ENCODE data around the gene TXNDC2. TPM values are rescaled to one million over a fixed set of nuclear protein-coding genes. Genes with fewer than 3 reads are reported as not detected.

Gene TXNDC2
- total RNA-seq, 1 donor: under 0.01 TPM

DNA sequence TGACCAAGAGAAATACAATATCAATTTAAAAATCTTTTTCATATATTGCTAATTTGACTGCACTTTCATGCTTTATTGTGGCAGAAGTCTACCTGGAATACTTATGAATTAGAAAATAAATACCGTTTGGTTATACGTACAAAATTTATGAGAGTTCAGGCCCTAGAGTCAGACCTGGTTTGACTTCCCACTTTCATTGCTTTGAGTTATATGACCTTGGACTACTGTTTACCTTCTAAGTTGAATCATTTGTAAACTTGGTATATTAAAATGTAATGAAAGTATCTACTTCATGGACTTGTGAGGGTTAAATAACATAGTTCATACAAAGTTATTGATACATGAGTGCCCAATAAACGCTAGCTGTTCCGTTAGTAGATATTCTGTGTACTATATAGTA, 40.0 kb downstream of the TXNDC2 start:
- no peak overlapping the region for H3K4me3 ChIP-seq (ENCODE audit: low read depth, low read length)
- no peak for DNase-seq (ENCODE audit: low read depth)
- TF ChIP-seq CTCF (IDR thresholded peaks at IDR 0.05; ENCODE audit: insufficient read depth, low read depth, low read length): no peak

DNA sequence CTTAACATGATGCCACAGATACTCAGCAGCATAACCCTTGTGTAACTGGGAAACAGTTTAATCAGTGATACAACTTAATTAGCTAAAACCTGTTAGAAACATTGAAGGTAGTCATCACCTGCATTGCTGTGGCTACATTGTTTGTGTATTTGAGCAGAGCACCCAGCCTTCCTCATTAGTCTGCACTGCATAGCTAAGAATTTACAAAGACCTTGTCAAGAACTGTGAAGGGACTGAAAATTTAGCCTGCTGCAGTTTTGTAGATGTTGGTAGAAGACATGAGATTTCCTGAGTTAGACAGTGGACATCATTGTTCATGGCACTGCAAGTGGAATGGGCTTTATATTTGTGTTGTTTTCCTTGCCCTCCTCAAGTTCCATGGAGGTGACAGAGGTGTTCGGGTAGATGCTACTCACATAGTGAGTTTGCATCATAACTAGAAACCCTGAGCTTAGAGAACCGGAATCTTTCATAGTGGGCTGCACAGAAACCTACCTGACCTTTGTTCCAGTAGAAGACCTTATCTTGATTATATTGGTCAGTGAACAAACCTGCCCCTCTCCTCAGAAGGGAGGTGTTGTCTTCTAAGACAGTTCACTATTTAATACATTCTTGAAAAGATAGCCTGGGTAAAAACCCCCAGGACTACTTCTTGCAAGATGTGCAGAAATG, 40.6 kb downstream of the TXNDC2 start:
- TF ChIP-seq CTCF (IDR thresholded peaks at IDR 0.05; ENCODE audit: insufficient read depth, low read depth, low read length): no peak
- no peak overlapping the region for H3K4me3 ChIP-seq (ENCODE audit: low read depth, low read length)
- no peak for DNase-seq (ENCODE audit: low read depth)

GRCh38 chr18:9926977-9927376, 41.2 kb downstream of the TXNDC2 start:
- no peak for DNase-seq (ENCODE audit: low read depth)
- H3K4me3 ChIP-seq (ENCODE audit: low read depth, low read length): no peak overlapping the region
- TF ChIP-seq CTCF (IDR thresholded peaks at IDR 0.05; ENCODE audit: insufficient read depth, low read depth, low read length): no peak

- no peak for DNase-seq (ENCODE audit: low read depth)
- H3K4me3 ChIP-seq (ENCODE audit: low read depth, low read length): no peak overlapping the region
- no peak for TF ChIP-seq CTCF (IDR thresholded peaks at IDR 0.05; ENCODE audit: insufficient read depth, low read depth, low read length)
These were observed 41.8 kb downstream of the TXNDC2 start for GRCh38 chr18:9927392-9928063.

DNA sequence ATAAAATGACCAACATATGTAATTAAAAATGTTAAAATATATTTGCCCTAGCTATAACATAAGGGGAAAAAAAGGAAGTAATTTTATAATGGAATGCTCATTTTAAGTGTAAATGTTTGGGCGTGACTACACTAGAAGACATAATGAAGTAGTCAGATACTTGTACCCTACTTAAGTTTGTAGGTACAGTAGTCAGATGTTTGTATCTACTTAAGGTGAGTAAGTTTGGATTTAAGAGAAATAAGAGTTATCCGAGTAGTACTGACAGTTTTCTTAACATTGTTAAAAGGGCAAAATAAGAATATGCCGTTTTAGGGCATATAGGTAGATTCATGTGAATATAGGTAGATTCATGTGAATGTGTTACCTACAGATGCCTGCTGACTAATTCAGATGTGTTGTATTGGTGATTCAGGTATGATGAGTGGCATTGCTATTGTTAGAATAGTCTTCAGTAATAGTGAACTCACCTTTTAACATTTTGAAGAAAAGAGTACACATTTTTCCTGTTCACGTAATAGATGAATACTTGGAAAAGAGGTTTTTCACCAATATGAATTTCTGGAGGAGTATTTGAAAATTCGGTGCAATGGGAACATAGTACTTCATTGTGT, 43.0 kb downstream of the TXNDC2 start:
- no peak overlapping the region for H3K4me3 ChIP-seq (ENCODE audit: low read depth, low read length)
- TF ChIP-seq CTCF (IDR thresholded peaks at IDR 0.05; ENCODE audit: insufficient read depth, low read depth, low read length): no peak
- no peak for DNase-seq (ENCODE audit: low read depth)

- TF ChIP-seq CTCF (IDR thresholded peaks at IDR 0.05; ENCODE audit: insufficient read depth, low read depth, low read length): no peak
- no peak for DNase-seq (ENCODE audit: low read depth)
- no peak overlapping the region for H3K4me3 ChIP-seq (ENCODE audit: low read depth, low read length)
These were observed 44.6 kb downstream of the TXNDC2 start for GRCh38 chr18:9930299-9930884.
